Osteocyte (in vitro differentiated cells): ENCODE results near the gene CAMKK1. TPM values are rescaled to one million over a fixed set of nuclear protein-coding genes. Genes with fewer than 3 reads are reported as not detected.

Experiments used
- DNase-seq: peaks from one replicate; pipeline ENCODE4 v3.0.0; 2021; ENCODE audit warnings: mixed read lengths; ENCODE audit not compliant: unreplicated experiment; ENCODE audit errors: extremely low spot score
- H3K27ac Mint-ChIP-seq: one replicate; pipeline ENCODE4 v1.8.0; 2021; ENCODE audit warnings: mild to moderate bottlenecking, mixed read lengths; ENCODE audit not compliant: unreplicated experiment
- H3K27me3 Mint-ChIP-seq: one replicate; pipeline ENCODE4 v1.8.0; 2021; ENCODE audit warnings: mixed read lengths; ENCODE audit not compliant: unreplicated experiment
- H3K36me3 Mint-ChIP-seq: one replicate; pipeline ENCODE4 v1.8.0; 2021; ENCODE audit warnings: mixed read lengths; ENCODE audit not compliant: unreplicated experiment
- H3K4me1 Mint-ChIP-seq: one replicate; pipeline ENCODE4 v1.8.0; 2021; ENCODE audit warnings: mixed read lengths; ENCODE audit not compliant: unreplicated experiment
- H3K4me3 Mint-ChIP-seq: one replicate; pipeline ENCODE4 v1.8.0; 2021; ENCODE audit warnings: mild to moderate bottlenecking, moderate library complexity, mixed read lengths; ENCODE audit not compliant: unreplicated experiment
- H3K9me3 Mint-ChIP-seq: one replicate; pipeline ENCODE4 v1.8.0; 2021; ENCODE audit warnings: mixed read lengths; ENCODE audit not compliant: unreplicated experiment
- CTCF ChIP-seq: fragments of 200-600 bp; sonication (generic); IDR thresholded peaks from 2 replicates; pipeline ENCODE4 v1.5.0; 2021; ENCODE audit warnings: antibody characterized with exemption, mild to moderate bottlenecking, moderate library complexity
- total RNA-seq: library from RNA; stranded (reverse); gene quantifications from 2 replicates; pipeline ENCODE4 v1.2.1, GENCODE V29; 2021

CAMKK1 gene
- total RNA-seq, 1 donor from 2014 or later, result 1.3 TPM

- Mint-ChIP-seq H3K27ac (no peak overlapping the region), H3K4me1 (no peaks in the 10 kb centered on the region), H3K4me3 (no peak overlapping the region), H3K27me3 (peaks cover 4% of the 10 kb centered on the region), H3K36me3 (no peaks in the 10 kb centered on the region), H3K9me3 (no peaks in the 10 kb centered on the region)
- no peak for TF ChIP-seq CTCF
- DNase-seq, result no peak
Observed at GRCh38 chr17:3903051-3903825, 10.4 kb upstream of the CAMKK1 start.

- no peaks in the 10 kb centered on the region for H3K9me3 Mint-ChIP-seq
- H3K27ac Mint-ChIP-seq, result no peak overlapping the region
- H3K36me3 Mint-ChIP-seq, result no peaks in the 10 kb centered on the region
- H3K4me1 Mint-ChIP-seq, result no peaks in the 10 kb centered on the region
- H3K27me3 Mint-ChIP-seq, result peaks cover 4% of the 10 kb centered on the region
- no peak for TF ChIP-seq CTCF
- no peak for DNase-seq
- H3K4me3 Mint-ChIP-seq, result no peak overlapping the region
Observed at GRCh38 chr17:3900646-3901045, 7.8 kb upstream of the CAMKK1 start.

GRCh38 chr17:3897731-3898130 is 4.9 kb upstream of the CAMKK1 start:
- DNase-seq, result no peak
- Mint-ChIP-seq H3K9me3 (no peaks in the 10 kb centered on the region), H3K4me3 (no peak overlapping the region), H3K36me3 (no peaks in the 10 kb centered on the region), H3K4me1 (peaks cover 21% of the 10 kb centered on the region), H3K27ac (no peak overlapping the region), H3K27me3 (peaks cover 4% of the 10 kb centered on the region)
- no peak for TF ChIP-seq CTCF

GRCh38 chr17:3896968-3897235 is 4.0 kb upstream of the CAMKK1 start:
- DNase-seq, result no peak
- Mint-ChIP-seq H3K27me3 (peaks cover 4% of the 10 kb centered on the region), H3K4me1 (peaks cover 24% of the 10 kb centered on the region), H3K9me3 (no peaks in the 10 kb centered on the region), H3K36me3 (no peaks in the 10 kb centered on the region), H3K4me3 (no peak overlapping the region), H3K27ac (no peak overlapping the region)
- no peak for TF ChIP-seq CTCF

- H3K27ac Mint-ChIP-seq, result no peak overlapping the region
- H3K4me3 Mint-ChIP-seq, result no peak overlapping the region
- H3K4me1 Mint-ChIP-seq, result peaks cover 29% of the 10 kb centered on the region
- no peaks in the 10 kb centered on the region for H3K9me3 Mint-ChIP-seq
- no peaks in the 10 kb centered on the region for H3K36me3 Mint-ChIP-seq
- no peak for DNase-seq
- no peak for TF ChIP-seq CTCF
- H3K27me3 Mint-ChIP-seq, result peaks cover 4% of the 10 kb centered on the region
Observed at GRCh38 chr17:3896108-3896967, 3.5 kb upstream of the CAMKK1 start.
